Muscle layer of colon (tissue), 2 donors: ENCODE results near the gene SERTM2.

ENCODE experiments used
- H3K27ac ChIP-seq: one replicate; pipeline ENCODE4 v1.7.0; 2013; ENCODE audit warnings: low read depth, mild to moderate bottlenecking, low read length, moderate library complexity
- H3K27me3 ChIP-seq, 2 donors: one replicate each; pipeline ENCODE4 v1.7.0; 2013; ENCODE audit warnings: low read length in 2 of 2, mild to moderate bottlenecking in 2 of 2; ENCODE audit not compliant: insufficient read depth in 2 of 2, control insufficient read depth in 1 of 2
- H3K36me3 ChIP-seq: one replicate; pipeline ENCODE4 v1.7.0; 2013; ENCODE audit warnings: mild to moderate bottlenecking, low read length; ENCODE audit not compliant: insufficient read depth
- H3K4me1 ChIP-seq: one replicate; pipeline ENCODE4 v1.7.0; 2013; ENCODE audit warnings: mild to moderate bottlenecking, low read length; ENCODE audit not compliant: insufficient read depth
- H3K4me3 ChIP-seq, 2 donors: one replicate each; pipeline ENCODE4 v1.7.0; 2013; ENCODE audit warnings: low read length in 2 of 2, low read depth in 1 of 2, mild to moderate bottlenecking in 1 of 2, moderate library complexity in 1 of 2
- H3K9ac ChIP-seq: one replicate; pipeline ENCODE4 v1.7.0; 2013; ENCODE audit warnings: low read length
- H3K9me3 ChIP-seq: one replicate; pipeline ENCODE4 v1.7.0; 2013; ENCODE audit warnings: mild to moderate bottlenecking, low read length
- donor health status: abdominal sarcoma.
- donor health status: Adenocarcinoma of cecum.

SERTM2 gene

DNA sequence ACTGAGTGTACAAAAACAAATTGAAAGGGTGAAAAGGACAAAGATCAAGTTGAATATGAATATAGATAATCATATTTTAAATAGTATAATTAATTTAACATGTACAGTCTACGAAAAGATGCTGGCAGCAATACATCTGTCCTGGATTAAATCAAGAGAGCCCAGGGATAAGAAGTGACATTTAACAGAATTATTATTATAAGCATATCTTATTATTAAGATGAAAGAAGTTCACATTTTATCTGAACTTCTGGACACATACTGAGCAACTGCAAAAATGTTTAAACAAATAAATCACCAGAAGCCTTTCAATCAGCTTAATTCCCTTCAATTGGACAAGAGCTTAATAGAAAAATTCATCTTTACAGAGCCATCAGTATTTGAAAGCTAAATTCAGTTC is 50.4 kb downstream of the SERTM2 start:
- H3K9ac ChIP-seq, result no peak overlapping the region
- no peaks in the 10 kb centered on the region for H3K36me3 ChIP-seq
- H3K27me3 ChIP-seq, result no peaks in the 10 kb centered on the region
- no peaks in the 10 kb centered on the region for H3K9me3 ChIP-seq
- no peaks in the 10 kb centered on the region for H3K4me1 ChIP-seq
- H3K27ac ChIP-seq, result no peak overlapping the region
- H3K4me3 ChIP-seq, result no peak overlapping the region

GRCh38 chrX:111567542-111568255 is 56.3 kb downstream of the SERTM2 start:
- Histone ChIP-seq H3K36me3 (no peaks in the 10 kb centered on the region), H3K9me3 (no peaks in the 10 kb centered on the region), H3K27ac (no peak overlapping the region), H3K4me1 (no peaks in the 10 kb centered on the region), H3K4me3 (no peak overlapping the region), H3K27me3 (peaks cover 0 to 3% of the 10 kb centered on the region in 2 donors), H3K9ac (no peak overlapping the region)

DNA sequence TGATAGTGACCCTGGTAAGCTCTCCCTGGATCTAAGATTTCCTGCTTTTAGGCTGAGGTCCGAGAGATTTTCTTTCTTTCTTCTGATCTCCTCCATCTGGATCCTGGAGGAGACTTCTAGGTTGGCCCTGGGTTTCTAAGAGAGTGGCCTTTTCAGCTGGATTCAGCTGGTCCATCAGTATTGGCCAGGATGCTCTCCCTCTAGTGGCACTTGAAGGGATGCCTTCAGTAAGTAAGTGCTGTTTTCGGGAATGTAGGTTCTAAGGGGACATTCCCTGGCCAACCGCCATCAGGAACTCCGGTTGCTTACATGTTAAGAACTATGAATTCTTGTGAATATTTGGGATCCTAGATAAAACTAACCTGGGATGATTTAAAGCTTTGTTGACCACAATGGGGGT is 56.9 kb downstream of the SERTM2 start:
- Histone ChIP-seq H3K27ac (no peak overlapping the region), H3K27me3 (peaks cover 0 to 3% of the 10 kb centered on the region in 2 donors), H3K9ac (no peak overlapping the region), H3K4me3 (no peak overlapping the region), H3K9me3 (no peaks in the 10 kb centered on the region), H3K4me1 (no peaks in the 10 kb centered on the region), H3K36me3 (no peaks in the 10 kb centered on the region)

GRCh38 chrX:111568817-111569216 is 57.4 kb downstream of the SERTM2 start:
- Histone ChIP-seq H3K27me3 (peaks cover 0 to 3% of the 10 kb centered on the region in 2 donors), H3K9ac (no peak overlapping the region), H3K4me1 (no peaks in the 10 kb centered on the region), H3K36me3 (no peaks in the 10 kb centered on the region), H3K27ac (no peak overlapping the region), H3K4me3 (no peak overlapping the region), H3K9me3 (no peaks in the 10 kb centered on the region)
